Astrocyte of the spinal cord (primary cell): ENCODE data around the gene SNRPA.

Experiments used
- DNase-seq: peaks from one replicate; pipeline ENCODE4 v3.0.0; 2011; ENCODE audit warnings: low read depth, low spot score
- H3K4me3 ChIP-seq: 2 replicates; pipeline ENCODE4 v1.5.1; 2011; ENCODE audit warnings: low read depth, mild to moderate bottlenecking, low read length, moderate library complexity
- CTCF ChIP-seq: IDR thresholded peaks from 2 replicates; pipeline ENCODE4 v1.5.1; 2012; ENCODE audit warnings: low read depth, mild to moderate bottlenecking, low read length, inconsistent platforms
- in situ Hi-C: cut with HindIII; loops from 2 replicates; pipeline ENCODE4 v1.10.0; 2017; ENCODE audit warnings: low sequenced_read_pairs

The SNRPA gene

GRCh38 chr19:40741527-40742390, 9.2 kb upstream of the SNRPA start:
- H3K4me3 ChIP-seq = no peak overlapping the region
- DNase-seq = no peak
- in situ Hi-C loops = no loop called here
- no peak for TF ChIP-seq CTCF

DNA sequence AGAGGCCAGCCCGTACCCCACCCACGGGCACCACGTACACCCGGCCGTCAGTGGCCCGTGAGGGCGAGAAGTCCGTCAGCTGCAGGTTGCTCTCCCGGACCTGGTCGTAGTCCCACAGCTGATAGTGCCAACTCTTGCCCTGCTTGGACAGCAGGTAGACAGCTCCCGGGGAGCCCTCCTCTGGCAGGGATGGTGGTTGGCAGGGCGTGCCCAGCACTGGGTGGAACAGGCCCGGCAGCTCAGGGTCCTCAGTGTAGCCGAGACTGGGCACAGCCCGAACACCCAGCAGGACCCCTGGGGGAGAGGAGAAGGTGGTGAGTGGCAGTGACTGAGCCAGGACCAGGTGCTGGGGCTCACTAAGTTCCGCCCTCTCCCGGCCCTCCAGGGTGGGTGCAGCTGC, 8.5 kb upstream of the SNRPA start:
- no peak overlapping the region for H3K4me3 ChIP-seq
- in situ Hi-C loops = no loop called here

GRCh38 chr19:40742886-40743285, 8.1 kb upstream of the SNRPA start:
- no peak for TF ChIP-seq CTCF

More for the DNA sequence above, 8.5 kb upstream of the SNRPA start:
- no peak for TF ChIP-seq CTCF
- DNase-seq = no peak

GRCh38 chr19:40743926-40744325, 7.1 kb upstream of the SNRPA start:
- in situ Hi-C loops = no loop called here
- no peak overlapping the region for H3K4me3 ChIP-seq
- DNase-seq = no peak
- TF ChIP-seq CTCF = no peak

More at GRCh38 chr19:40742886-40743285, 8.1 kb upstream of the SNRPA start:
- H3K4me3 ChIP-seq = no peak overlapping the region
- in situ Hi-C loops = no loop called here
- no peak for DNase-seq

- H3K4me3 ChIP-seq = no peak overlapping the region
- no peak for DNase-seq
- no peak for TF ChIP-seq CTCF
- in situ Hi-C loops = no loop called here
Observed at GRCh38 chr19:40744554-40745401, 6.2 kb upstream of the SNRPA start.

GRCh38 chr19:40745402-40745780, 5.6 kb upstream of the SNRPA start:
- DNase-seq = peak; percentile 51
- in situ Hi-C loops = no loop called here
- no peak for TF ChIP-seq CTCF
- no peak overlapping the region for H3K4me3 ChIP-seq
